ENCODE measurements around the gene GLI3. TPM values are rescaled to one million over a fixed set of nuclear protein-coding genes. Genes with fewer than 3 reads are reported as not detected.

GLI3 gene
- total and polyA plus RNA-seq, 2 of the 4 experiments (the other 2 are of a cell fraction): 1.3 to 3.9 TPM

DNA sequence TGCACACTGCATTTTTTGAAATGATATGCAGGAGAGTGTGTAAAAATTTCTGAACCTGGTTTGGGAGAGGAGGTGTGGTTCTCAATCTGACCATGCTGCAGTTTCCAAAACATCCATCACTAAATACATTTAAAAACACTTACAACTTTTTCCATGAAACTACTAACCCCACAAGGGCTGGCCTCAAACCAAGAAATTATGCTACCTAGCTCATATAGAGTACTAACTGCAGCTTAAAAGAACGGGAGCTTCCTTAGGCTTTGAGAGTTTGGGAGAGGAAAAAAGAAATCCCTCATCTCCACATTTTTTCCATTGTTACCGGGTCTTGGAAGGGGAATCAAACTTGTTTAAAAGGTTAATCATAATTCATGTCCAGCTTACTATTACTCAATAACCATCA is 214.2 kb downstream of the GLI3 start:
- no peak overlapping the region for H3K9ac ChIP-seq (ENCODE audit: low read depth, low read length)
- intact Hi-C loops (cut with micrococcal nuclease) (no loop called here), in situ Hi-C loops (cut with MboI; ENCODE audit: low sequenced_read_pairs) (no loop called here), dilution Hi-C loops (cut with HindIII; ENCODE audit: low sequenced_read_pairs, unreplicated experiment) (no loop called here)
- no peak overlapping the region for H2AFZ ChIP-seq (replicated peaks; ENCODE audit: low read length, poor library complexity)
- H3K79me1 ChIP-seq (ENCODE audit: low read depth in 1 of 2, low read length in 2 of 2): no peaks in the 10 kb centered on the region
- H3K36me3 ChIP-seq (ENCODE audit: control insufficient read depth, insufficient read depth, low read length): peaks cover 28% of the 10 kb centered on the region
- no peak overlapping the region for H2AK5ac ChIP-seq (ENCODE audit: low read depth, low read length)
- H2BK20ac ChIP-seq (ENCODE audit: low read depth, low read length): no peak overlapping the region
- no peak overlapping the region for H4K91ac ChIP-seq (ENCODE audit: insufficient read depth, low read depth, low read length)
- no peaks in the 10 kb centered on the region for H3K27me3 ChIP-seq (ENCODE audit: control insufficient read depth, insufficient read depth, low read length)
- TF ChIP-seq NFE2L2 (IDR thresholded peaks at IDR 0.05; ENCODE audit: low read depth, low read length) (no peak), RCOR1 (IDR thresholded peaks at IDR 0.05; ENCODE audit: insufficient replicate concordance, low read length) (no peak), POLR2A (IDR thresholded peaks at IDR 0.05; ENCODE audit: low read depth, low read length) (no peak), MAFK (IDR thresholded peaks at IDR 0.05; ENCODE audit: low read depth, low read length) (no peak), BHLHE40 (IDR thresholded peaks at IDR 0.05; ENCODE audit: low read depth, low read length) (no peak), SMC3 (IDR thresholded peaks at IDR 0.05; ENCODE audit: low read depth, low read length) (no peak), MAZ (IDR thresholded peaks at IDR 0.05; ENCODE audit: borderline replicate concordance, low read depth, low read length) (no peak), CEBPB (IDR thresholded peaks at IDR 0.05; ENCODE audit: low read depth, low read length) (no peak), MXI1 (IDR thresholded peaks at IDR 0.05; ENCODE audit: borderline replicate concordance, low read depth, low read length) (no peak), CHD1 (IDR thresholded peaks at IDR 0.05; ENCODE audit: low read depth, low read length) (no peak), RAD21 (IDR thresholded peaks at IDR 0.05; ENCODE audit: low read length) (no peak), RFX5 (IDR thresholded peaks at IDR 0.05; ENCODE audit: low read depth, low read length) (no peak), FOS (IDR thresholded peaks at IDR 0.05; ENCODE audit: low read depth, low read length) (no peak)
- TF ChIP-seq, protein P1, sequence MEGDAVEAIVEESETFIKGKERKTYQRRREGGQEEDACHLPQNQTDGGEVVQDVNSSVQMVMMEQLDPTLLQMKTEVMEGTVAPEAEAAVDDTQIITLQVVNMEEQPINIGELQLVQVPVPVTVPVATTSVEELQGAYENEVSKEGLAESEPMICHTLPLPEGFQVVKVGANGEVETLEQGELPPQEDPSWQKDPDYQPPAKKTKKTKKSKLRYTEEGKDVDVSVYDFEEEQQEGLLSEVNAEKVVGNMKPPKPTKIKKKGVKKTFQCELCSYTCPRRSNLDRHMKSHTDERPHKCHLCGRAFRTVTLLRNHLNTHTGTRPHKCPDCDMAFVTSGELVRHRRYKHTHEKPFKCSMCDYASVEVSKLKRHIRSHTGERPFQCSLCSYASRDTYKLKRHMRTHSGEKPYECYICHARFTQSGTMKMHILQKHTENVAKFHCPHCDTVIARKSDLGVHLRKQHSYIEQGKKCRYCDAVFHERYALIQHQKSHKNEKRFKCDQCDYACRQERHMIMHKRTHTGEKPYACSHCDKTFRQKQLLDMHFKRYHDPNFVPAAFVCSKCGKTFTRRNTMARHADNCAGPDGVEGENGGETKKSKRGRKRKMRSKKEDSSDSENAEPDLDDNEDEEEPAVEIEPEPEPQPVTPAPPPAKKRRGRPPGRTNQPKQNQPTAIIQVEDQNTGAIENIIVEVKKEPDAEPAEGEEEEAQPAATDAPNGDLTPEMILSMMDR (conservative IDR thresholded peaks at IDR 0.05; ENCODE audit: low read depth, low read length): no peak
- TF ChIP-seq, protein P2, sequence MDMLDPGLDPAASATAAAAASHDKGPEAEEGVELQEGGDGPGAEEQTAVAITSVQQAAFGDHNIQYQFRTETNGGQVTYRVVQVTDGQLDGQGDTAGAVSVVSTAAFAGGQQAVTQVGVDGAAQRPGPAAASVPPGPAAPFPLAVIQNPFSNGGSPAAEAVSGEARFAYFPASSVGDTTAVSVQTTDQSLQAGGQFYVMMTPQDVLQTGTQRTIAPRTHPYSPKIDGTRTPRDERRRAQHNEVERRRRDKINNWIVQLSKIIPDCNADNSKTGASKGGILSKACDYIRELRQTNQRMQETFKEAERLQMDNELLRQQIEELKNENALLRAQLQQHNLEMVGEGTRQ (IDR thresholded peaks at IDR 0.05; ENCODE audit: low read depth, low read length): no peak
- TF ChIP-seq, protein P3, sequence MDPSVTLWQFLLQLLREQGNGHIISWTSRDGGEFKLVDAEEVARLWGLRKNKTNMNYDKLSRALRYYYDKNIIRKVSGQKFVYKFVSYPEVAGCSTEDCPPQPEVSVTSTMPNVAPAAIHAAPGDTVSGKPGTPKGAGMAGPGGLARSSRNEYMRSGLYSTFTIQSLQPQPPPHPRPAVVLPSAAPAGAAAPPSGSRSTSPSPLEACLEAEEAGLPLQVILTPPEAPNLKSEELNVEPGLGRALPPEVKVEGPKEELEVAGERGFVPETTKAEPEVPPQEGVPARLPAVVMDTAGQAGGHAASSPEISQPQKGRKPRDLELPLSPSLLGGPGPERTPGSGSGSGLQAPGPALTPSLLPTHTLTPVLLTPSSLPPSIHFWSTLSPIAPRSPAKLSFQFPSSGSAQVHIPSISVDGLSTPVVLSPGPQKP (IDR thresholded peaks at IDR 0.05; ENCODE audit: borderline replicate concordance, low read depth, low read length): no peak
- DNase-seq (no peak), ATAC-seq (ENCODE audit: low read depth) (no peak)
- no peak overlapping the region for H2AK9ac ChIP-seq (replicated peaks; ENCODE audit: low read depth, low read length, poor library complexity)
- WGBS, 2 experiments (ENCODE audit: extremely low coverage in 2 of 2, insufficient read length in 1 of 2): no CpG with 5 or more reads among the region's 2 CpGs
- no peak overlapping the region for H3K56ac ChIP-seq (ENCODE audit: extremely low read depth, insufficient read depth, low read length)
- no peaks in the 10 kb centered on the region for H4K20me1 ChIP-seq (ENCODE audit: insufficient read depth, low read length)
- ChIA-PET CTCF (interaction anchor here (2.1 kb wide), 1 partner anchor 8 kb away, joined by 7 read pairs; no protein-coding TSS in a partner anchor), POLR2A (ENCODE audit: unreplicated experiment) (no interaction called here)
- no peak overlapping the region for H3K27ac ChIP-seq (ENCODE audit: insufficient read depth, low read length)
- H3K9me1 ChIP-seq (ENCODE audit: insufficient read depth, low read length): peaks cover 3% of the 10 kb centered on the region; the same call in 1 of the 2 replicates
- H3K9me3 ChIP-seq (ENCODE audit: control insufficient read depth, insufficient read depth, low read length): no peaks in the 10 kb centered on the region
- no TSS peak for BruUV-seq (replicated peaks)
- H3K4me2 ChIP-seq (ENCODE audit: low read depth, low read length): no peak overlapping the region
- H3K4me3 ChIP-seq (ENCODE audit: insufficient read depth, low read depth, low read length): no peak overlapping the region
- no peak overlapping the region for H3K23ac ChIP-seq (ENCODE audit: low read depth, low read length)
- H2BK15ac ChIP-seq (ENCODE audit: low read depth, low read length): no peak overlapping the region
- no peak overlapping the region for H3K14ac ChIP-seq (replicated peaks; ENCODE audit: low read depth, low read length)
- no peak overlapping the region for H3K18ac ChIP-seq (ENCODE audit: low read depth, low read length)
- H2BK5ac ChIP-seq (ENCODE audit: low read depth, low read length, poor library complexity, severe bottlenecking): no peak overlapping the region
- H2BK120ac ChIP-seq (ENCODE audit: low read depth, low read length): no peak overlapping the region
- H3K4ac ChIP-seq (ENCODE audit: low read depth, low read length): no peak overlapping the region
- no peaks in the 10 kb centered on the region for H3K4me1 ChIP-seq (ENCODE audit: control insufficient read depth, insufficient read depth, low read length)
- H4K8ac ChIP-seq (ENCODE audit: low read depth in 2 of 2, low read length in 2 of 2): no peak overlapping the region
- H4K5ac ChIP-seq (ENCODE audit: low read depth, low read length): no peak overlapping the region

All from IMR-90 (cell line).